ENCODE results near the gene SLC35A5. TPM values are rescaled to one million over a fixed set of nuclear protein-coding genes. Genes with fewer than 3 reads are reported as not detected.

SLC35A5 gene
- polyA plus RNA-seq, 3 donors = 6.5 to 13.0 (median 12.0) TPM

Other genes starting within 250 kb of the SLC35A5 start
- gene CD200, start 228.9 kb upstream of the SLC35A5 start, polyA plus RNA-seq = 10 to 100 TPM in 2 of 3 donors, 1 to 10 TPM in 1; 2.6 to 25.7 (median 13.0) TPM
- 1 to 10 TPM in 1 of 3 donors, under 1 TPM in 1, not detected in 1; 0.43 to 1.2 TPM for gene BTLA, start 62.6 kb upstream of the SLC35A5 start, polyA plus RNA-seq
- 10 to 100 TPM; 31.4 to 47.9 (median 44.2) TPM for gene ATG3, start 83 bp upstream of the SLC35A5 start, polyA plus RNA-seq
- 100 to 1,000 TPM in 1 of 3 donors, 10 to 100 TPM in 2; 16.5 to 213 (median 81.7) TPM for gene CCDC80, start 79.1 kb downstream of the SLC35A5 start, polyA plus RNA-seq